Renal pelvis (tissue), 12 donors: ENCODE results near the gene KIZ. TPM values are rescaled to one million over a fixed set of nuclear protein-coding genes. Genes with fewer than 3 reads are reported as not detected.

Experiments
- DNase-seq: peaks from one replicate; pipeline ENCODE4 v3.0.0-alpha.2; 2013
- long read RNA-seq, 16 experiments: transcript quantifications; one replicate each; lab custom pipeline, GENCODE V29; 2026
- polyA plus RNA-seq, 3 donors: library from polyadenylated mRNA; unstranded; fragments of 120-200 nt; gene quantifications; one replicate each; pipeline ENCODE4 v1.2.1, GENCODE V29; 2013; ENCODE audit not compliant: insufficient read length in 3 of 3

Gene KIZ, protein sequence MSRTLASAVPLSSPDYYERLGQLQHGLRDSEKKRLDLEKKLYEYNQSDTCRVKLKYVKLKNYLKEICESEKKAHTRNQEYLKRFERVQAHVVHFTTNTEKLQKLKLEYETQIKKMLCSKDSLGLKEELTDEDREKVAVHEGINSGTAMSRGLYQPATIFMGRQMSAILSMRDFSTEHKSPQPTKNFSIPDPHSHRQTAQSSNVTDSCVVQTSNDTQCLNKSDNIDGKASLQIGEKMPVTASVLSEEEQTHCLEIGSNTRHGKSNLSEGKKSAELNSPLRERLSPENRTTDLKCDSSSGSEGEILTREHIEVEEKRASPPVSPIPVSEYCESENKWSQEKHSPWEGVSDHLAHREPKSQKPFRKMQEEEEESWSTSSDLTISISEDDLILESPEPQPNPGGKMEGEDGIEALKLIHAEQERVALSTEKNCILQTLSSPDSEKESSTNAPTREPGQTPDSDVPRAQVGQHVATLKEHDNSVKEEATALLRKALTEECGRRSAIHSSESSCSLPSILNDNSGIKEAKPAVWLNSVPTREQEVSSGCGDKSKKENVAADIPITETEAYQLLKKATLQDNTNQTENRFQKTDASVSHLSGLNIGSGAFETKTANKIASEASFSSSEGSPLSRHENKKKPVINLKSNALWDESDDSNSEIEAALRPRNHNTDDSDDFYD
- polyA plus RNA-seq = 10 to 100 TPM; 32.5 to 38.9 (median 34.6) TPM
- long read RNA-seq, donor 1, transcript KIZ-210 (13 exons, 2,130 nt) = major isoform, 6 of 7 reads
- long read RNA-seq, donor 1, partial matches to known transcripts = 0 of 7 reads
- long read RNA-seq, donor 1, other reads (novel, unspliced or antisense) = 0 of 7 reads
- long read RNA-seq, donor 2, partial matches to known transcripts = 0 of 2 reads
- long read RNA-seq, donor 2, other reads (novel, unspliced or antisense) = 0 of 2 reads
- long read RNA-seq, donor 3, partial matches to known transcripts = 0 of 3 reads
- long read RNA-seq, donor 3, other reads (novel, unspliced or antisense) = 0 of 3 reads
- long read RNA-seq, donor 4, partial matches to known transcripts = 0 of 2 reads
- long read RNA-seq, donor 4, other reads (novel, unspliced or antisense) = 0 of 2 reads
- long read RNA-seq, donor 5, partial matches to known transcripts = 5 of 7 reads
- long read RNA-seq, donor 5, other reads (novel, unspliced or antisense) = 0 of 7 reads
- long read RNA-seq, donor 6, partial matches to known transcripts = 0 of 1 reads
- long read RNA-seq, donor 6, other reads (novel, unspliced or antisense) = 0 of 1 reads
- long read RNA-seq, donor 7, partial matches to known transcripts = 448 of 452 reads
- long read RNA-seq, donor 7, other reads (novel, unspliced or antisense) = 0 of 452 reads
- long read RNA-seq, donor 8, partial matches to known transcripts = 0 of 3 reads
- long read RNA-seq, donor 8, other reads (novel, unspliced or antisense) = 0 of 3 reads
- long read RNA-seq, donor 9, partial matches to known transcripts = 0 of 3 reads
- long read RNA-seq, donor 9, other reads (novel, unspliced or antisense) = 0 of 3 reads
- long read RNA-seq, donor 10, partial matches to known transcripts = 5 of 6 reads
- long read RNA-seq, donor 10, other reads (novel, unspliced or antisense) = 0 of 6 reads
- long read RNA-seq, donor 11, partial matches to known transcripts = 0 of 5 reads
- long read RNA-seq, donor 11, other reads (novel, unspliced or antisense) = 0 of 5 reads
- long read RNA-seq, donor 12, transcript KIZ-210 (13 exons, 2,130 nt) = major isoform, 7 of 8 reads
- long read RNA-seq, donor 12, partial matches to known transcripts = 0 of 8 reads
- long read RNA-seq, donor 12, other reads (novel, unspliced or antisense) = 0 of 8 reads
- long read RNA-seq, donor 13, partial matches to known transcripts = 5 of 5 reads
- long read RNA-seq, donor 13, other reads (novel, unspliced or antisense) = 0 of 5 reads
- long read RNA-seq, donor 14, partial matches to known transcripts = 5 of 9 reads
- long read RNA-seq, donor 14, other reads (novel, unspliced or antisense) = 0 of 9 reads
- long read RNA-seq, donor 15, partial matches to known transcripts = 5 of 7 reads
- long read RNA-seq, donor 15, other reads (novel, unspliced or antisense) = 0 of 7 reads
- long read RNA-seq, donor 16, partial matches to known transcripts = 6 of 10 reads
- long read RNA-seq, donor 16, other reads (novel, unspliced or antisense) = 0 of 10 reads

DNA sequence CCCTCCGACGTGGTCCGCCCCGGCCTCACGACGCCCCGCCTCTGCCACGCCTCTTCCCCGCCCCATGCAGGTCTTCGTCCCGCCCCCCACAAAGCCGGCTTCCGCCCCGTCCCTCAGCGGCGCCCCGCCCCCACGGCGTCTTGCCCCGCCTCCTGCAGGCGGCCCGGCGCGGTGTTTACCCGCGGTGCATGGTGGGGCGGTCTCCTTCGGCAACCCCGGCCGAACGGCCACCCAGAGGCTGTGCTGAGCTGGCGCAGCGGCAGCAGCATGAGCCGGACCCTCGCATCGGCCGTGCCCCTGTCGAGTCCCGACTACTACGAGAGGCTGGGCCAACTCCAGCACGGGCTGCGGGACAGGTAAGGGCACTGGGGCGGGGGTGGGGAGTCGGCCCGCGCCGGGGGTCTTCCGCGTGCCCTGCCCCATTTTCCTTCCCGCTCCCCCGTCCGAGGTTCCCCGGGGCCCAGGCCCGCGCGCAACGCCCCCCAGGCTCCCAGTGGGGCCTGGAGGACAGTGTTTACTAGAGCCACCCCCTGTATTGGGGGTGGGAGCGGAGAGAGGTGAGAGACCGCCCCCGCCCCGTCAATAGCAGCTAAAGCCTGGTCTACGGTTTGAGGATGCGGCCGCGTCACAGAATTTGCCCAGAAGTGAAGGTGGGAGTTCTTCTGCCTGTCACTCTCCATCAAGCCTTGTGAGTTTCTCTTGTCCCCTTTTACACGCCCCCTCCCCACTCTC is at the start of gene KIZ:
TSS of gene KIZ (plus strand) at position 234 of the 732 bp plus-strand sequence. CDS start at position 268, 34 bp downstream.
- DNase-seq = peak; percentile 94

DNA sequence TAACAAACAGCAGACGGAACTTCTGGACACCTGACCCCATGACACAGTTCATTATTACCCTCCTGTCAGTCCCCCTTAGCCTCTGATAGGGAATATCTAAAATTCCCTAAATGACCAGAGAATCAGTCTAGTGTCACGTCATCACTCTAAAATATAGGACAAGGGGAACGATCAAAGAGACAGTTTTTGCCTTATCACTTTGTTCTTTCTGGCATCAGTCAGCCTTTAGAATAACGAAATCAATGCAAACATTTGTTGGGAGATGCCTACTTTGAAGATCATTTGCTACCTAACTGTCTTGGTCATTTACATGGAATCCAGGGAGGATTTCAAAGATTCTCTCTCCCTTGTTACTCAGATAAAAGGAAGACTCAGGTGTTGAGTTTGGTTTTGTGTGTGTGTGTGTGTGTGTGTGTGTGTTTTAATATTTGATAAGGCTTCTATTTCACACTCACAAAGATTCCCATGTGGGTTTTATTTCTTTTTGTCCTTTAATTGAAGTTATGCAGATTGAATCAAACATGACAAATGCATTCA is 48.0 kb upstream of the KIZ start:
- DNase-seq = no peak

DNA sequence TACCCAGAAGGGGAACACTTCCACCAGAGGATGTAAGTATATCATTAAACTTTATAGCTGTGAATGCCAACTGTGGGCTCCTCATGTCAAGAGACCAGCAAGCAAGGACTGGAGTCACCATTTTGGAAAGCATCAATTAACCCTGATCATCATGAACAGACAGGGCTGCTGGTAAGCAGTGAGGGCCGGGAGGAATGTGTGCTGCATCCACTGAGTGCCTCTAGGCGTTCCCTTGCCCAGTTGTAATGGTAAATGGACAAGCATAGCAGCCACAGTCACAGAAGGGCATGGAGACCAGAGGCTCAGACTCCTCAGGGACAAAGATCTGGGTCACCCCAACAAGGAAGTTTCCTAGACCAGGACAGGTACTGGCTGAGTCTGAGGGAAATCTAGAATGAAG is 43.3 kb upstream of the KIZ start:
- DNase-seq = no peak

DNA sequence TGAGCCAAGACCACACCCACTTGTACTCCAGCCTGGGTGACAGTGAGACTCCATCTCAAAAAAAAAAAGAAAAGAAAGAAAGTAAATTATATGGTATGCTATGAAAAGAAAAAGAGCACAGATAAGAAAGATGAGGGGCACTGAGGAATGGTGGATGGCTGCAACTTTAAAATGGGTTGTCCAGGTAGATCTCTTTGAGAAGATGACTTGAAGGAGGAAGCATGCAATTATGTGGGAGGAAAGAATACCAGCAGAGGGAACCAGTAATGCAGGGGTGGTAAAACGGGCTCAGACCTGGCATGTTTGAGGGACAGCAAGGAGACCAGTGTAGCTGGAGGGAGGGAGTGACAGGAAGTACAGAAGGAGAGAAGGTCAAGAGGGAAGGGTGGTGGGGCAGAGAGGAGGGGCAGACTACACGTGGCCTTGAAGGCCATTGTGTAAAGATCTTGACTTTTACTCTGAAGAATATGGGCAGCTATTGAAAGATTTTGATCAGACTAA is 42.0 kb upstream of the KIZ start:
- no peak for DNase-seq

DNA sequence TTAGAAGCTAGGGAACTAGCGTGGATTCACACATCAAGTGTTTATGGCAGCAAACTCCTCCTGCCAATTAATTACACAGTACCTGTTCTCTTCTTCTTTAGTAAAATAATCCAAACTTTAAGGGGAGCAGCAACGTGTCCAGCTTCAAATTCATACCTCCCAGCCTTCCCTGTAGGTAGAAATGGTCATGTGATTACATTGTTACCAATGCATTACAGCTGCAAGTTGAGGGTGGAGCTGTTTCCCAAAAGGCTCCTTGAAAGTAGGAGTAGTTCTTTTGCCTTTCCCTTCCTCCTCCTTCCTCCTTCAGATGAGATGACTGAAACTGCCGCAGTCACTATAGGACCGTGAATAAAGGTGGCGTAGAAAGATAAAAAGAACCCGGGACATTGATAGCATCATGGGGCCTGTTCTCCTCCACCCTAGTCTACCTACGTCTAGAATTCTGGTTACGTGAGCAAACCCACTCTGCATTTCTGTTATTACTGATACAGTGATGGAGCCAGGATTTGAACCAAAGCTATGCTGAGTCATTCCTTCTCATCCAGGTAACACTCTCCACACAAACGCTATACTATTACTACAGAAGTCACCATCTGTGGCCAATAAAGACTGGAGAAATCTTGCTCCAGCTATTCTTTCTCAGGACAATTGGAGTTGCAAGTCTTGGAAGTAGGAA is 37.9 kb upstream of the KIZ start:
- no peak for DNase-seq

DNA sequence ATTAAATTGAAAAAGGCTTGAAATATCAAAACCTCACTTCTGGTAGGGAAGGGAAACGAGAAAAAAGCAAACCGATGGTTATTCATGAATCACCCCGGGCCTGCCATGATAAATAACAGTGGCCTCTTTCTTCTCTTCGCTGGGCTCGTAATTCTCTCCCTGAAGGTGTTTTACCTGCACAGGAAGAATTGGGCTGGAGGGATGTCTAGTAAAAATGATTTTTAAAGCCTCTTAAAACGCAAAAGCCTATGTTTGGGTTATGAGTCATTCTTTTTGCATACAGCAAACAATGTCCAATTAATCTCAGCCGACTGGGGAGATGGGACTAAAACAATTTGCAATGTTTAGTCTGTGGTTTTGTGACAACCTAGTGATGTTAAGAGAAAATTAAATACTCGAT is 36.5 kb upstream of the KIZ start:
- no peak for DNase-seq

DNA sequence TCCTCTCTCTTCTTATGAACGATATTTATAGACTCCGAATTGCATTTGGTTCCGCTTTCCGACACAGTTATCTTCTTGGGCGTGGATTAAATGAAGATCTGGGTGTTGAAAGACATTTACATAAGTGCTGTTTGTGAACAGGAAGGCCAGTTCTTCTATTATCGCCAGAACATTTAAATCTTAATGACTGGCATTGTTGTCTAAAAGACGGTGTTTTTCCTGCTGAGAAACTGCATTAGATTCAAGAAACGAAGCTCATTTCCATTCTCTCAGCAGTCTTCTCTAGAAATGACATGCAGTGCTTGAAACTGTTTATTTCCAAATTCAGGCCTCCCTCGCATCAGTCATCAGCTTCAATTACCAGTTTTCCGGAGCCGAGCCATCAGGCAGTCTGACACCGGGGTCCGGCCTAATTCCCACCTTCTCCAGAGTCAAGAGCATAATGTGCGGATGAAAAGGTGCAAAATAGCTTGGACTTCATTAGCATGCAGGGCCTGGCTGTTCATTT is 35.7 kb upstream of the KIZ start:
- DNase-seq = no peak

DNA sequence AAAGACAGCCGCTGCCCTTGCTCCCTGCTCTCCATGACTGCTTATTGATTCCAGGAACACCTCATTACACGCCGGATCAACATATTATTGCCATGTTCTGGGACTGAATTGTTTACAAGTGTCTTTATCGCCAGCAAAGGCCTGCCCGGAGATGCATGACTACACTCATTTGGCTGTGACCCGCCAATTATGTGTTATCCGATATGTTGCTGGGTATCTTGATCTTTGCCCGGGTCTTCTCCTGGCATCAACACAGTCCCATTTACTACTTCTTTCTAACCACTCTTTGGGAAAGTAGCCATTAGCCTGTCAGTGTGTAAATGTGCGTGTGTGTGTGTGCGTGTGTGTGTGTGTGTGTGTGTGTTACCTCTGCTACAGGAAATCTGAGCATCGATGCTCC is 35.2 kb upstream of the KIZ start:
- DNase-seq = no peak

DNA sequence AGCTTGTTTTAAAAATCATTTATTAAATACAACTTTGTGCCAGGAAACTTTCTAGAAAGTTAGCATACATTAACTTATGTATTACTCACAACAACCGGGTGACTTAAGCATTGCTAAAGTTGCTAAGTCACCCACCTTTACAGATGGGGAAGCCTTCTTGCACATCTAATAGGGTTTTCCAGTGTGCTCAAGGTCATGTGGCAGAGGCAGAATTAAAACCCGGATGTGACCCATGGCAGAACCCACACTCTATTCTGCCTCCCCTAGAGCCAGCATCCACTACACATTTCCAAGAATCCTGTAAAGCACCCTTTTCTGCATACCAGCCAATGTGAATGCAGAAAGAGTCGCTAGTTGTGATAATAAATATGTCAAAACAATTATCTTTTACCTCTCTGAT is 33.1 kb upstream of the KIZ start:
- no peak for DNase-seq

DNA sequence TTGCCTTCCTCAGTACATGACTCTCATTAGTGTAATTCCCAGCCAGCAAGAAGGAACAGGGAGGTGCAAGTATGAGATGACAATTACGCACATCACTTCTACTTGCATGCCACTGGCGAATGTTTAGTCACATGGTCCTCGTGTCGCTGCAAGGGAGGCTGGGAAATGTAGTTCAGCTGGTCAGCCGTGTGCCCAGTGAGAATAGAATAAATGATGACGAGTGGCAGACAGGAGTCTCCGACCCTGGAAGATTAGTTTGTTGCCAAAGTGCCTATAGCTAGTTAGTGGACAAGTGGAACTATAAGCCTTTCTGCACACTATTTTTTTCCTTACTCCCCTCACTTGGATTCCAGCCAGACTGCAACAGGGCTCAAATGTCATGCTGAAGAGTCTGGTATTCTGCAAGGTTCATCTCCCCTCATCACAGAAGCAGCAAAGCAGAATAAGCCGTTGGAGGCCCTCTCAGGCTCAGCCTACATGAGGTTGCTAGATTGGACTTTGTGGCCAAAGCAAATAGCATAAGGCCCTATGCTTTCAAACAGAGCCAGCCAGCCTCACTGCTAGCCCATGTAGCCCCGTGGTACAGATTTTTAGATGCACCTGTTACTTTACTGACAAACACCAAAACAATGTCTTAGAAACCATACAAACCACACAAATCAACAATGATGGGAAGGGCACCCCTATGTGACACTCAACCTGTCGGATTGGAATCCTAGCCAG is 29.4 kb upstream of the KIZ start:
- DNase-seq = no peak

DNA sequence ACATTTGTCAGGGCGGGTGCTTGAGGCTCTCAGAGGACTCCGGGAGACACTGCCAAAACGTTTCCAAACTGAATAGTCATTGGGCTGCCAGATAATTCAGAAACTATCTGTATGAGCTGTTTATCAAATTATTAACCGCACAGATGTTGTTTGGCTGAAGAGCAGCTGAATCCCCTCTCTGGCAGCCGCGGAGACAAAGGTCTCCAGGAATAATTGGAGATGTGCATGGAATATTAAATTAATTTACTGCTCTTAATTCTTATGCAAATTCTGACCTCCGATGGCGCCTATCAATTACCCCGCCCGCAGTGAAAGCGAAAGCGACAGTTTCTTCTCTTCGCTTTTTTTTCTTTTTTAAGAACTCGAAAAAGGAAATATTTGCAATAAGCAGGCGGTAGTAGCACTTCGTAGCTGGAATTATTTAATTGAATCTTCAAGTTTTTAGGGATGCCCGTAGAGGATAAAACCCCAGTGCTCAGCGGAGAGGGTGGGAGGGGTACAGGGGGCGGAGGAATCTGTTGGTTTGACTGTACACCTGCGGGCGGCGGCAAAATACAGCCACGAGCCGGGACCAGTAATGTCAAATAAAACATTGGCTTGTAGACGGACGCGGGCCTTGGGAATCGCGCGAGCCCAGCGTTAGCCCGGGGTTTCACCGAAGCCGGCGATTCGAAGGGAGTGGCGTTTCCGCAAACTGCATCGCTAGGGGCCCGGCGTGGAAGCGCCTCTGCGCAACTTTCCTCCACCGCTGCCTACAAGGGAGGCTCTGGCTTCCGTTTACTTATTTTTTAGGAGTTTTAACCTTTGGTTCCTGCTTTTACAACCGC is 25.9 kb upstream of the KIZ start:
- no peak for DNase-seq

DNA sequence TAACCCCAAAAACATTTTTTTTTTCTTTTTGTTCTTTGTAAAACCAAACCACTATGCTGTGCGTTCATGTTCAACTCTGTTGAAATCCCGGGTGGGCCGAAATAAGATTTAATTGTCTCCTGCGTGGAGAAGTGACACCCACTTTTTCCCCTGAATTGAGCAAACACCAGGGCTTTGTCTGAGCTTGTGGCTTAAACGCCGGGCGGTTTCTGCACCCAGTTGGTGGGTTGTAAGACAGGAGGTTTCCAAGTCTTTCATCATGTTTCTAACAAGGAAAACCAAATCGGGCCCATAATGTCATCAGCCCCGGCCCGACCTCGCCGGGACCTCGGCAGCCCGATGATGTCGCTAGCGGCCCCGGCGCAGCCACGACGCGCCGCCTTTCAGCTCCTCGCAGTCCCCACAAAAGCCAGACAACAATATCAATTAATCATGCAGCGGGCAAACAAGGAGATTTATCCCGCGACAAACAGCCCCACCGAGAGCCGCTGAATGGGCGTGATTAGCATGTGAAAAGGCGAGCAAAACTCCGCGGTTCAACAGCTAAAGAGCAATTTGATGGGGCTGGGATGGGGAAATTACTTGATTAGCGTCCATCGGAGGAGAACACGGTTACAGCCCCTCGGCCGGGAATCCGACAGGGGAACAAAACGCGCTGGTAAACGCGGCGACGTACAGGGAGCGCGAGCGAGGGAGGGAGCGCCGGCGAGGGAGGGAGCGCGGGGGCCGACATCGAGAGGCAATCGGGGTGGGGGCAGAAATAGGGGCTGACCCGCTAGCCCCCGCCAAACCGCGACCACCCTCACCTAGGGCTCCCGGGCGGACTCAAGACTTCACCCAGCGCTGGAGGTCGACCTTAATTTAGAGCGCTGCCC is 25.1 kb upstream of the KIZ start:
- DNase-seq = no peak

DNA sequence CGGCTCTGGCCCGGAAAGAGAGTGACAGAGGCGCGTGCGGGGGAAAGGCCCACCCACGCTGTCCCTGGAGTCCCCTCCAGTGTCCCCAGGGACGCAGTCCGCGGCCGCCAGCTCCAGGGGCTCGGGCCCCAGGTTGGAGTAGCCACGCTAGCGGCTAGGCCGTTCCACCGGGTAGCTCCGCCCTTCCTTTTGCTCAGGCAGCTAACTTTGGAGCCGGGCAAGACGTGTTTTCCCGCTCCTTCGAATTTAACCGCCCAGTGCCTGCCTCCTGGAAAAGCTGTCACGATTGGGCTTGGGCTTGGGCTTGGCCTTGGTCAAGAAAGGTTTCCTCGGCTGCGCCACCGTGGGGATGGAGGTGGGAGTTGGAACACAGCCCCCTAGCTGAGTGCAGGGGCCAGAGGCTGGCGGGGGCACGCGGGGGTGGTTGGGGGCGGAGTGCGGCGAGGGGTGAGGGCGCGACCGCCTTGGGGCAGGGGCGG is 24.4 kb upstream of the KIZ start:
- no peak for DNase-seq

DNA sequence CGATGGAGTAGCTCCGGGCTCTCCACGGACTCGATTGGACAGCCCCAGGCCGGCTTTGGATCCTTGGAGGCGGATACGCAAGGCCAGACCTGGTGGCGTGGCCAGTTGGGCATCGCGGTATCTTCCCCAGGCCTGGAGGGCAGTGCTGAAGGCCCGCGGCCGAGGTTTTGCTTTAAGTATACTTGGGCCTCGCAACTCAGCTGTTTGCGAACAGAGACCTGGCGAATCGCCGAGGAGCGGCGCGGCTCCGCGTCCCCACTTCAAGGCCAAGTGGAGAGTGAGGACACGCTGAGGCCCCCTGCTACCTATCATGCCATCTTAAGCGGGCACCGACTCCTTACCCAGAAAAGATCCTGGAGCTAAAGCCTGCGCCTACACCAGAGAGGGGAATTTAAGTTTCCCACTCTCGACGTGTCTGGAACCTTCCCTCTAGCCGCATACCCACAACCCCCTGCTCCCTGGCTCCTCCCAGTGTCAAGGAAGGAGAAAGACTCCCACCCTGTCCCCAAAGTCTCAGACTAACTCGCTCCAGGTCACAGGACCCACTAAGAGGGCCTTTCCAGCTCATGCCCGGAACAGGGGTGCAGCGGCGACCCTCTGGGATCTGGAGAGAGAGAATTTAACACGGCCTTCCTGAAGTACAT is 23.8 kb upstream of the KIZ start:
- DNase-seq = no peak
